HCT116 (cell line): ENCODE measurements around the gene ZNF722. TPM values are rescaled to one million over a fixed set of nuclear protein-coding genes. Genes with fewer than 3 reads are reported as not detected.

Source experiments
- ATAC-seq: fragments of 200-7000 bp; cut with Tn5 transposase; 2 replicates; pipeline ENCODE4 v1.9.1; 2020; ENCODE audit warnings: mild to moderate bottlenecking, moderate library complexity
- BruUV-seq: library from RNA; stranded (reverse); fragments of 400-500 nt; replicated peaks from 2 replicates; lab custom pipeline; 2021; lab: Mats Ljungman, UMichigan
- CTCF ChIA-PET: fragments of 300-600 bp; sonication (Branson Sonifier 250); formaldehyde crosslinking; loops from one replicate; lab custom pipeline; 2021; ENCODE audit warnings: antibody characterized with exemption; lab: Charles Lee
- POLR2A ChIA-PET: fragments of 300-600, 350-600 bp; sonication (Branson Sonifier 250); formaldehyde crosslinking; loops from one replicate; lab custom pipeline; 2021; ENCODE audit warnings: antibody characterized with exemption; lab: Charles Lee
- RAD21 ChIA-PET, 2 experiments: fragments of 300-600 bp; sonication (Branson Sonifier 250); formaldehyde crosslinking; loops; one replicate each; lab custom pipeline; 2023; ENCODE audit warnings: low total read pairs in 2 of 2; ENCODE audit not compliant: uncharacterized antibody in 2 of 2, unreplicated experiment in 2 of 2, low non-redundant PET in 1 of 2; lab: Charles Lee
- DNase-seq: peaks from one replicate; pipeline ENCODE4 v3.0.0-alpha.2; 2010; ENCODE audit warnings: low read depth, low spot score
- H2AFZ ChIP-seq: fragments of 200-600 bp; shearing (Covaris generic), sonication (generic); 2 replicates; pipeline ENCODE4 v1.6.1; 2017; ENCODE audit warnings: low read depth, mixed run types, mixed read lengths, antibody characterized with exemption, low read length; ENCODE audit not compliant: poor library complexity, severe bottlenecking
- H3K27ac ChIP-seq: 2 replicates; pipeline ENCODE4 v1.5.1; 2012; ENCODE audit warnings: low read depth, low read length
- H3K27me3 ChIP-seq: fragments of 200-600 bp; sonication (generic); 2 replicates; pipeline ENCODE4 v1.6.1; 2016; ENCODE audit warnings: mixed run types, low read length, mixed read lengths; ENCODE audit not compliant: insufficient read depth
- H3K36me3 ChIP-seq, 2 experiments: fragments of 200-500 bp in 1 of 2; fragments of 200-600 bp in 1 of 2; sonication (Bioruptor generic) in 1 of 2; sonication (generic) in 1 of 2; 2 replicates each; pipeline versions ENCODE4 v1.5.1 to v1.6.1; 2014 to 2016; ENCODE audit warnings: low read length in 2 of 2, inconsistent platforms in 1 of 2, mixed read lengths in 1 of 2, mixed run types in 1 of 2; ENCODE audit not compliant: insufficient read depth in 2 of 2, control insufficient read depth in 1 of 2
- H3K4me1 ChIP-seq, 2 experiments: fragments of 200-600 bp in 1 of 2; sonication (generic) in 1 of 2; 2 replicates each; pipeline versions ENCODE4 v1.5.1 to v1.6.1; 2012 to 2017; ENCODE audit warnings: low read length in 2 of 2, inconsistent platforms in 1 of 2, mild to moderate bottlenecking in 1 of 2, mixed read lengths in 1 of 2, mixed run types in 1 of 2, moderate library complexity in 1 of 2; ENCODE audit not compliant: insufficient read depth in 2 of 2, control insufficient read depth in 1 of 2
- H3K4me2 ChIP-seq: fragments of 200-600 bp; sonication (generic); 2 replicates; pipeline ENCODE4 v1.6.1; 2017; ENCODE audit warnings: mixed run types, low read length, mixed read lengths
- H3K4me3 ChIP-seq, 2 experiments: fragments of 200-600 bp in 1 of 2; sonication (generic) in 1 of 2; replicated peaks in 1 of 2; 2 replicates each; pipeline ENCODE4 v1.5.1; 2011 to 2016; ENCODE audit warnings: low read length in 2 of 2, control low read depth in 1 of 2, low read depth in 1 of 2, mild to moderate bottlenecking in 1 of 2, mixed read lengths in 1 of 2, mixed run types in 1 of 2
- H3K79me2 ChIP-seq: fragments of 200-600 bp; sonication (generic); 2 replicates; pipeline ENCODE4 v1.6.1; 2017; ENCODE audit warnings: mild to moderate bottlenecking, mixed run types, low read length, moderate library complexity, mixed read lengths; ENCODE audit not compliant: insufficient read depth
- H3K9ac ChIP-seq: fragments of 200-600 bp; sonication (generic); 2 replicates; pipeline ENCODE4 v1.6.1; 2016; ENCODE audit warnings: low read length, mixed read lengths
- H3K9me2 ChIP-seq: fragments of 200-600 bp; sonication (generic), shearing (Covaris generic); 2 replicates; pipeline ENCODE4 v1.6.1; 2017; ENCODE audit warnings: mixed run types, mild to moderate bottlenecking, moderate library complexity; ENCODE audit not compliant: insufficient read depth
- H3K9me3 ChIP-seq, 2 experiments: fragments of 200-500 bp in 1 of 2; fragments of 200-600 bp in 1 of 2; sonication (Bioruptor generic) in 1 of 2; sonication (generic) in 1 of 2; 2 replicates each; pipeline ENCODE4 v1.6.1; 2014 to 2017; ENCODE audit warnings: low read length in 2 of 2, mixed read lengths in 2 of 2, inconsistent platforms in 1 of 2, low read depth in 1 of 2, mild to moderate bottlenecking in 1 of 2, mixed run types in 1 of 2, moderate library complexity in 1 of 2; ENCODE audit not compliant: control insufficient read depth in 1 of 2, insufficient read depth in 1 of 2
- H4K20me1 ChIP-seq: fragments of 200-600 bp; sonication (generic), shearing (Covaris generic); 2 replicates; pipeline ENCODE4 v1.6.1; 2017; ENCODE audit warnings: mixed run types, mild to moderate bottlenecking, moderate library complexity; ENCODE audit not compliant: insufficient read depth
- ATF3 ChIP-seq: IDR thresholded peaks from 2 replicates; pipeline ENCODE4 v1.6.1; 2012
- CEBPB ChIP-seq: IDR thresholded peaks from 2 replicates; pipeline ENCODE4 v1.6.1; 2012; ENCODE audit warnings: low read depth
- EZH2 ChIP-seq: fragments of 200-600 bp; sonication (generic); IDR thresholded peaks from 2 replicates; pipeline ENCODE4 v1.6.1; 2017; ENCODE audit warnings: antibody characterized with exemption, mixed run types
- FOSL1 ChIP-seq: IDR thresholded peaks from 2 replicates; pipeline ENCODE4 v1.6.1; 2012; ENCODE audit warnings: low read depth
- JUND ChIP-seq: IDR thresholded peaks from 2 replicates; pipeline ENCODE4 v1.6.1; 2012
- POLR2AphosphoS5 ChIP-seq: IDR thresholded peaks from 2 replicates; pipeline ENCODE4 v1.6.1; 2011; ENCODE audit warnings: mild to moderate bottlenecking, low read depth, low read length, moderate library complexity
- RAD21 ChIP-seq: IDR thresholded peaks from 2 replicates; pipeline ENCODE4 v1.6.1; 2012; ENCODE audit warnings: low read depth, mild to moderate bottlenecking
- SIN3A ChIP-seq: IDR thresholded peaks from 2 replicates; pipeline ENCODE4 v1.6.1; 2012; ENCODE audit warnings: low read depth
- SP1 ChIP-seq: IDR thresholded peaks from 2 replicates; pipeline ENCODE4 v1.6.1; 2012; ENCODE audit warnings: low read depth
- TCF7L2 ChIP-seq: IDR thresholded peaks from 2 replicates; pipeline ENCODE4 v1.7.0; 2011; ENCODE audit warnings: borderline replicate concordance, inconsistent platforms; ENCODE audit not compliant: insufficient read depth, insufficient read length; ENCODE audit errors: extremely low read depth
- YY1 ChIP-seq: IDR thresholded peaks from 2 replicates; pipeline ENCODE4 v1.6.1; 2011; ENCODE audit warnings: low read length, low read depth, moderate library complexity, mild to moderate bottlenecking; ENCODE audit not compliant: insufficient replicate concordance; ENCODE audit errors: extremely low read depth
- ZFX ChIP-seq: fragments of 450-650 bp; IDR thresholded peaks from 2 replicates; pipeline ENCODE4 v1.6.1; 2017
- intact Hi-C: fragments of 100-400 bp; cut with micrococcal nuclease; formaldehyde crosslinking; loops from 2 replicates; pipeline ENCODE4 v1.10.0; 2022
- total RNA-seq: library from RNA; stranded (reverse); gene quantifications from one replicate; pipeline ENCODE4 v1.2.1, GENCODE V29; 2021; ENCODE audit not compliant: unreplicated experiment
- TF ChIP-seq, protein P1 (sequence below), 3 experiments: fragments of 200-600 bp in 1 of 3; sonication (generic) in 1 of 3; IDR thresholded peaks in 2 of 3; conservative IDR thresholded peaks in 1 of 3; 2 replicates each; pipeline ENCODE4 v1.5.1; 2012 to 2017; ENCODE audit warnings: low read depth in 2 of 3, low read length in 2 of 3, antibody characterized with exemption in 1 of 3, borderline replicate concordance in 1 of 3, control low read depth in 1 of 3, mild to moderate bottlenecking in 1 of 3, mixed read lengths in 1 of 3, mixed run types in 1 of 3, moderate library complexity in 1 of 3; ENCODE audit not compliant: insufficient read depth in 1 of 3

Gene ZNF722
- total RNA-seq, 1 experiment from 2014 or later, result not detected

DNA sequence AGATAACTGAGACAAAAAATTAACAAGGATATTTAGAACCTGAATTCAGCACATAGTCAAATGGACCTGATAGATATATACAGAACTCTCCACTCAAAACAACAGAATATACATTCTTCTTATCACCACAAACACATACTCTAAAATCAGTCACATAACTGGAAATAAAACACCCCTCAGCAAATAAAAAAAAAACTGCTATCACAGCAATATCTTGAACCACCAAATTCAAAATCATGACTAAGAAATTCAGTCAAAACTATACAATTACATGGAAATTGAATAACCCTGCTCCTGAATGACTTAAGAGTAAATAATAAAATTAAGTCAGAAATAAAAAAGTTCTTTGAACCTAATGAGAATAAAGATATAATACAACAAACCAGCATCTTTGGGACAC is 30.0 kb upstream of the ZNF722 start:
- no peak for DNase-seq
- Histone ChIP-seq H3K27me3 (no peaks in the 10 kb centered on the region), H3K79me2 (no peaks in the 10 kb centered on the region), H3K9me2 (no peaks in the 10 kb centered on the region), H3K27ac (no peak overlapping the region), H3K36me3 (no peaks in the 10 kb centered on the region), H4K20me1 (no peaks in the 10 kb centered on the region), H3K9me3 (peaks cover 6 to 9% of the 10 kb centered on the region in 2 experiments; a peak in 3 of 4 replicates), H3K4me2 (no peak overlapping the region), H3K9ac (no peak overlapping the region), H3K4me1 (no peaks in the 10 kb centered on the region), H2AFZ (no peak overlapping the region), H3K4me3 (no peak overlapping the region)
- ChIA-PET CTCF (no interaction called here), RAD21 (no interaction called here), POLR2A (no interaction called here)
- intact Hi-C loops, result no loop called here
- no peak for TF ChIP-seq SP1
- TF ChIP-seq EZH2, result no peak
- TF ChIP-seq POLR2AphosphoS5, result no peak
- no peak for TF ChIP-seq FOSL1
- TF ChIP-seq ATF3, result no peak
- TF ChIP-seq, protein P1, sequence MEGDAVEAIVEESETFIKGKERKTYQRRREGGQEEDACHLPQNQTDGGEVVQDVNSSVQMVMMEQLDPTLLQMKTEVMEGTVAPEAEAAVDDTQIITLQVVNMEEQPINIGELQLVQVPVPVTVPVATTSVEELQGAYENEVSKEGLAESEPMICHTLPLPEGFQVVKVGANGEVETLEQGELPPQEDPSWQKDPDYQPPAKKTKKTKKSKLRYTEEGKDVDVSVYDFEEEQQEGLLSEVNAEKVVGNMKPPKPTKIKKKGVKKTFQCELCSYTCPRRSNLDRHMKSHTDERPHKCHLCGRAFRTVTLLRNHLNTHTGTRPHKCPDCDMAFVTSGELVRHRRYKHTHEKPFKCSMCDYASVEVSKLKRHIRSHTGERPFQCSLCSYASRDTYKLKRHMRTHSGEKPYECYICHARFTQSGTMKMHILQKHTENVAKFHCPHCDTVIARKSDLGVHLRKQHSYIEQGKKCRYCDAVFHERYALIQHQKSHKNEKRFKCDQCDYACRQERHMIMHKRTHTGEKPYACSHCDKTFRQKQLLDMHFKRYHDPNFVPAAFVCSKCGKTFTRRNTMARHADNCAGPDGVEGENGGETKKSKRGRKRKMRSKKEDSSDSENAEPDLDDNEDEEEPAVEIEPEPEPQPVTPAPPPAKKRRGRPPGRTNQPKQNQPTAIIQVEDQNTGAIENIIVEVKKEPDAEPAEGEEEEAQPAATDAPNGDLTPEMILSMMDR (IDR thresholded peaks at IDR 0.05 in 2 of 3, conservative IDR thresholded peaks at IDR 0.05 in 1 of 3; ENCODE audit: borderline replicate concordance in 1 of 3, insufficient read depth in 1 of 3, low read depth in 2 of 3, low read length in 2 of 3), result no peak
- TF ChIP-seq TCF7L2, result no peak
- no peak for TF ChIP-seq RAD21
- no peak for TF ChIP-seq ZFX
- TF ChIP-seq YY1, result no peak
- no peak for TF ChIP-seq JUND
- TF ChIP-seq SIN3A, result no peak
- no peak for TF ChIP-seq CEBPB
- no peak for ATAC-seq
- BruUV-seq, result no TSS peak
